G401.6 (cell line): Measurements from ENCODE around the gene TRIM28.
A peak's percentile ranks its signal among the peaks of the same experiment; 100 is the strongest.
"Not testable (repeated sequence)": the region's sequence is repeated elsewhere in the genome, so short reads cannot be mapped to it uniquely, and the experiment has no call there.

ENCODE experiments used
- FAIRE-seq: peaks from 2 replicates; lab custom pipeline; 2012; peaks lifted over from hg19 to GRCh38; lab: Jason Lieb, UNC

TRIM28 gene

GRCh38 chr19:58519355-58520256 is 24.3 kb upstream of the TRIM28 start, which contains the start of gene ZBTB45:
ZBTB45 (minus strand) TSS chr19:58519810; CDS start chr19:58517673, 2,137 bp downstream.
- FAIRE-seq: peak; percentile 87

GRCh38 chr19:58520257-58520599 is 23.6 kb upstream of the TRIM28 start:
- FAIRE-seq: no peak

- no peak for FAIRE-seq
Measured at GRCh38 chr19:58521651-58522050, 22.2 kb upstream of the TRIM28 start.

- FAIRE-seq: no peak
Measured at GRCh38 chr19:58522709-58523108, 21.2 kb upstream of the TRIM28 start.

GRCh38 chr19:58529405-58529804 is 14.5 kb upstream of the TRIM28 start:
- no peak for FAIRE-seq

GRCh38 chr19:58531034-58531840 is 12.6 kb upstream of the TRIM28 start:
- FAIRE-seq: no peak

GRCh38 chr19:58535857-58536256 is 8.0 kb upstream of the TRIM28 start:
- FAIRE-seq: no peak

- no peak for FAIRE-seq
Measured at GRCh38 chr19:58536852-58537798, 6.7 kb upstream of the TRIM28 start.

GRCh38 chr19:58538257-58539168 is 5.4 kb upstream of the TRIM28 start:
- no peak for FAIRE-seq

- not testable (repeated sequence) for FAIRE-seq
Measured at GRCh38 chr19:58539169-58539559, 4.7 kb upstream of the TRIM28 start.

- not testable (repeated sequence) for FAIRE-seq
Measured at GRCh38 chr19:58542641-58543372, 1.1 kb upstream of the TRIM28 start.

GRCh38 chr19:58544591-58545285 is 874 bp downstream of the TRIM28 start:
- FAIRE-seq: no peak

GRCh38 chr19:58545286-58546018 is 1.6 kb downstream of the TRIM28 start:
- no peak for FAIRE-seq

- no peak for FAIRE-seq
Measured at GRCh38 chr19:58546019-58546530, 2.2 kb downstream of the TRIM28 start.

- no peak for FAIRE-seq
Measured at GRCh38 chr19:58547323-58548312, 3.8 kb downstream of the TRIM28 start.

- FAIRE-seq: no peak
Measured at GRCh38 chr19:58548859-58549663, 5.2 kb downstream of the TRIM28 start.
